ENCODE measurements around the gene GSTP1.
A peak's percentile ranks its signal among the peaks of the same experiment; 100 is the strongest.
"Not testable (repeated sequence)": the region's sequence is repeated elsewhere in the genome, so short reads cannot be mapped to it uniquely, and the experiment has no call there.

GSTP1 gene

DNA sequence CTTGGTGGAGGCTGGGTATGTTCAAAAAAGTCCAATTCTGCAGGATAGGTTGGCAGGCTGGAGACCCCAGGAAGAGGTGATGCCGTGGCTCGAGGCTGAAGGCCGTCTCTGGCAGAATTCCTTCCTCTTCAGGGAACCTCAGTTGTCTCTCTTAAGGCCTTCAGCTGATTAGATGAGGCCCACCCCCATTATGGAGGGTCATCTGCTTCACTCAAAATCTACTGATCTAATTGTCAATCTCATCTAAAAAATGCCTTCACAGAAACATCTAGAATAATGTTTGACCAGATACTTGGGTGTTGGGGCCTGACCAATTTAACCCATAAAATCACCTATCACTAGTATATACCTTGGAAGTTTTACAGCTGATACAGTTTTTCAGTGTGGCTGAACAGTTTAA, 27.4 kb upstream of the GSTP1 start:
- TF ChIP-seq, protein P1, sequence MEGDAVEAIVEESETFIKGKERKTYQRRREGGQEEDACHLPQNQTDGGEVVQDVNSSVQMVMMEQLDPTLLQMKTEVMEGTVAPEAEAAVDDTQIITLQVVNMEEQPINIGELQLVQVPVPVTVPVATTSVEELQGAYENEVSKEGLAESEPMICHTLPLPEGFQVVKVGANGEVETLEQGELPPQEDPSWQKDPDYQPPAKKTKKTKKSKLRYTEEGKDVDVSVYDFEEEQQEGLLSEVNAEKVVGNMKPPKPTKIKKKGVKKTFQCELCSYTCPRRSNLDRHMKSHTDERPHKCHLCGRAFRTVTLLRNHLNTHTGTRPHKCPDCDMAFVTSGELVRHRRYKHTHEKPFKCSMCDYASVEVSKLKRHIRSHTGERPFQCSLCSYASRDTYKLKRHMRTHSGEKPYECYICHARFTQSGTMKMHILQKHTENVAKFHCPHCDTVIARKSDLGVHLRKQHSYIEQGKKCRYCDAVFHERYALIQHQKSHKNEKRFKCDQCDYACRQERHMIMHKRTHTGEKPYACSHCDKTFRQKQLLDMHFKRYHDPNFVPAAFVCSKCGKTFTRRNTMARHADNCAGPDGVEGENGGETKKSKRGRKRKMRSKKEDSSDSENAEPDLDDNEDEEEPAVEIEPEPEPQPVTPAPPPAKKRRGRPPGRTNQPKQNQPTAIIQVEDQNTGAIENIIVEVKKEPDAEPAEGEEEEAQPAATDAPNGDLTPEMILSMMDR (conservative IDR thresholded peaks at IDR 0.05), result no peak

DNA sequence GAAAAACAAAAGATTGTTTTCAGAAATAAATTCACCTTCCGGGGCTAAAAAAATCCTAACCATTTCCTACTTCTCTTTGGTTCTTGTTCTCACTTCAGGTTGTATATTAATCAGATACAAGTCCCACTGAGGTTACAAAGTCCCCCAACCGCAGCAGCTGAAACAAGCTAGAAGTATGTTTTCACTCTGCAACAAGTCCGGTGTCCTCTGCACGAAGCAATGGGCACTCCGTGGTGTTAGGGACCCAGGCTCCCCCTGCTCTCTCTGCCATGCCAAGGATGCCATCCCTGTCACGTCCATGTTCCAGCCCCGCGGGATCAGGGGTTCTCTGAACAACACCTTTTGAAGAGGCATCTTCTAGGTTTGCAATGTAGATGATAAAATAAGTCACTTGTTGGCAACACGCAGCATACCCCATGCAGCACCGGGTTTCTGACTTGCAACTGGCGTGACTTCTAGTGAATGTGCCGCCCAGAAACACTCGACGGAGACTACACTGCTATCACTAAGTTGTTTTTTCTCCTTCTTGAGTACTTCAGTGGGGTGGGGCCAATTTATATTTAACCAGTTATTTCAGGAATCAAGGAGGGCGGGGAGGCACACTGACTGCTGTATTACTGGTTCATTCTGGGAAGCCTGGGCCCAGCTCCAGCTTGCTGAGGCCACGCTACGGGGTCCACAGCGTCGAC, 25.4 kb upstream of the GSTP1 start:
- no peak overlapping the region for H3K27ac ChIP-seq
- TF ChIP-seq, protein P1 (conservative IDR thresholded peaks at IDR 0.05), result no peak

More for the DNA sequence above, 27.4 kb upstream of the GSTP1 start:
- no peak overlapping the region for H3K27ac ChIP-seq

DNA sequence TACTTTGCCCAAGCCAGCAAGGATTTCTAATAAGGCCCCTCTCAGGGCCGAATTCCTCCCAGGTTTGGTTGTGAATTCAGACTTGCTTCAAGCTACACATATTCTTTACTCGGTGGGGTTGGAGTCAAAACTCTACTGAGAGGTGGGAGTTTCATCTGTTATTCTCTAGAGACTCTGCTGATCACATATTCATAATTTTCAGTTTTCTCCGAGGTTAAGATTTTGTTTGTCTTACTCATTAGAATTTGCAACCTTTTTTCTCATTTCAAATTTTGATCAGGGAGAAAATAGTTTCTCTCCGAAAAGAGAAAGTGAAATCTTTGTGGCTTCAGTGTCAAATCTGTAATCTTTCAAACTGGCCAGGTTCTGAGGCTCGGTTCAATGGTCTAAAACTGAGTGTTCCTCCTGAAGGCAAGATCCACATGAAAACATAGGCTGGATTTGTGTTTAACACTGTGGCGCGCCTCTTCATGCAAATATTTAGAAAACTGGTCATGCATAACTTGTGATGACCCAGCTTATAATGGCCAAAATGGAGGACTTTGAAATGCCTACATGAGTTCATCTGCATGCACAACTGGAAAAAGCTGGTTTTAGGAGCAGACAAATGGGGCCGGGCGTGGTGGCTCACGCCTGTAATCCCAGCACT, 21.5 kb upstream of the GSTP1 start:
- TF ChIP-seq, protein P1 (conservative IDR thresholded peaks at IDR 0.05), result no peak
- H3K27ac ChIP-seq, result peak overlapping the region; percentile 43

DNA sequence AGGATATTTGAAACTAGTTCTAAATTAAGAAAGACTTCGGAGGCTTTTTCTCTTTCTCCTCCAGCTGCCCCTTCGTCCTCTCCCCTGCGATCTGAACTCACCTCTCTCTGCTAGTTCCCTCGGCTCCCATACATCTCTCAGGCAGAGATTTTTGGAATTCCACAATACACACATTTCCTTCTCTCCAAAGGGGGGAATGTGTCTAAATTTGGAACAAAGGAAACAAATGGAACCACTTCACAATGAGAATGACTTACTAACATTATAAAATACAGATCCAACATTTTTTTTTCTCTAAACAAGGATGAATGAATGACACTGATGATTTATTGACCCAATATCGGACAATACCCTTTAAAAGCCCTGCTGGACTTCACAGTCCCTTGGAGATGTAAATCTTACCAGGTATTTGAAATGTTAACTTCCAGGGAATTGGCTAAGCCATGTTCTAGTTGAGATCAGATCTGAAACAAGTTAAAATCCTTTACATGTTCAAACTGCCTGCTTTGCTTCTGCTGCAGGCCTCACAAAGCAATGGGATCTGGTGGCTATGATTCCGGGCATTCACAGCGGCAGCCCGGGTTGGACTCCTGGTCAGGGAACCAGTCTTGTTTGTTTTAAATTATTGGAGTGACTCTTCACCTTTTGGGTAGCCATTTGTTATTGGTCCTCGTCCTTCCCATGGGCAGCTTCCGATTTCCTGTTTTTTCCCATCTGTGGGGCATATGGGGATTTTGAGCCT, 20.5 kb upstream of the GSTP1 start:
- TF ChIP-seq, protein P1 (conservative IDR thresholded peaks at IDR 0.05), result no peak
- peak overlapping the region; percentile 43; the same call in 1 of the 2 replicates for H3K27ac ChIP-seq

DNA sequence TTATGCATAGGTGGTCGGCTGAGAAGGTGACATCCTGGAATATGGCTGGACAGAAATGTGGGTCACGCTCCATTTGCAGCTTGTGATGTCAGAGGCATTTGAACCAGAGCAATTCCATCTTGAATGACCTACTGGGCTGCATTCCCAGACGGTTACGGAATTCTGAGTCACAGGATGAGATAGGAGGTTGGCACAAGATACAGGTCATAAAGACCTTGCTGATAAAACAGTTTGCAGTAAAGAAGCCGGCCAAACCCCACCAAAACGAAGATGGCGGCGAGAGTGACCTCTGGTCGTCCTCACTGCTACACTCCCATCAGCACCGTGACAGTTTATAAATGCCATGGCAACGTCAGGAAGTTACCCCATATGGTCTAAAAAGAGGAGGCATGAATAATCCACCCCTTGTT, 19.9 kb upstream of the GSTP1 start:
- not testable (repeated sequence) for H3K27ac ChIP-seq

DNA sequence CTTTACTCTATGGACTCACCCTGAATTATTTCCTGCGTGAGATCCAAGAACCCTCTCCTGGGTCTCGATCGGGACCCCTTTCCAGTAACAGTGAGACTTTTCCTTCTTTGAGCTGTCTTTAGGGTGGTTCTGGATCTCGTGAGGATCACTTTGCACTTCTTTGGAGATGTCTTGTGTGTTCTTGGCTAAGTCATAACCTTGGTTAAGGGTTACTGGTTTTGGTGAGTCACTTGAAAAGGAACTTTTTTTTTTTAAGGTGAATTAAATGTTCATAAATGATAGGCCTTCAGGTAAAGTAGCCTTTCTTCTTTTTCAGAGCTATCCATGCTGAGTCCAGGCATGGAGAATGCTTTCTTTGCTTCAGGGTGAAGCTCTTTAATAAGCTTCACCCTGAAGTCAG, 19.4 kb upstream of the GSTP1 start:
- no peak overlapping the region for H3K27ac ChIP-seq

DNA sequence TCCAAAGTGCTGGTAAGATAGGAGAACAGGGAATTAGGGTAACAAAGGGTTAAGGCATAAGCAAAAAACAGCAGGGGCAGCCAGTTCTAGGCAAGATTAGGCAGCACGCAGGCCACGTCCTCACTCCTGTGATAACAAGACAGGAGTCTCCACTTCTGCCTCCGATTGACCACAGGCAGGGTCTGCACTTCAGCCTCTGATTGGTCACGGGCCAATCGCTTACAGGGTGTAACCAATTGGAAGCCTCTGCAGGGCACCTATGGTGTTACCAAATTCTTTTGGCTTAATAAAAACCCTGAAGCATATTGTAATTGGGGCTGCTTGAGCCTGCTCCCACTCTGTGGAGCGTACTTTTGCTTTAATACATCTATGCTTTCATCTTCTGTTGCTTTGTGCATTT, 12.2 kb upstream of the GSTP1 start:
- TF ChIP-seq, protein P1 (conservative IDR thresholded peaks at IDR 0.05), result no peak
- H3K27ac ChIP-seq, result peak overlapping the region; percentile 44; the same call in 1 of the 2 replicates

More for the DNA sequence above, 19.4 kb upstream of the GSTP1 start:
- TF ChIP-seq, protein P1 (conservative IDR thresholded peaks at IDR 0.05), result no peak
